ENCODE results near the gene RNPEPL1. TPM values are rescaled to one million over a fixed set of nuclear protein-coding genes. Genes with fewer than 3 reads are reported as not detected.
A peak's percentile ranks its signal among the peaks of the same experiment; 100 is the strongest.

Gene RNPEPL1, protein sequence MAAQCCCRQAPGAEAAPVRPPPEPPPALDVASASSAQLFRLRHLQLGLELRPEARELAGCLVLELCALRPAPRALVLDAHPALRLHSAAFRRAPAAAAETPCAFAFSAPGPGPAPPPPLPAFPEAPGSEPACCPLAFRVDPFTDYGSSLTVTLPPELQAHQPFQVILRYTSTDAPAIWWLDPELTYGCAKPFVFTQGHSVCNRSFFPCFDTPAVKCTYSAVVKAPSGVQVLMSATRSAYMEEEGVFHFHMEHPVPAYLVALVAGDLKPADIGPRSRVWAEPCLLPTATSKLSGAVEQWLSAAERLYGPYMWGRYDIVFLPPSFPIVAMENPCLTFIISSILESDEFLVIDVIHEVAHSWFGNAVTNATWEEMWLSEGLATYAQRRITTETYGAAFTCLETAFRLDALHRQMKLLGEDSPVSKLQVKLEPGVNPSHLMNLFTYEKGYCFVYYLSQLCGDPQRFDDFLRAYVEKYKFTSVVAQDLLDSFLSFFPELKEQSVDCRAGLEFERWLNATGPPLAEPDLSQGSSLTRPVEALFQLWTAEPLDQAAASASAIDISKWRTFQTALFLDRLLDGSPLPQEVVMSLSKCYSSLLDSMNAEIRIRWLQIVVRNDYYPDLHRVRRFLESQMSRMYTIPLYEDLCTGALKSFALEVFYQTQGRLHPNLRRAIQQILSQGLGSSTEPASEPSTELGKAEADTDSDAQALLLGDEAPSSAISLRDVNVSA
- 88.2 TPM for total RNA-seq (2021; ENCODE audit: unreplicated experiment)
- 101 TPM for polyA plus RNA-seq (2012; ENCODE audit: insufficient read length)
- percentile 49 among the genes with signal in this experiment for Bru-seq, nascent RNA
- percentile 64 among the genes with signal in this experiment for BruChase-seq, experiment 1, labeled RNA remaining after a 2-hour chase
- percentile 66 among the genes with signal in this experiment for BruChase-seq, experiment 2, labeled RNA remaining after a 6-hour chase
- long read RNA-seq, full-length matches to known transcripts = 78 of 198 reads
- long read RNA-seq, partial matches to known transcripts = 25 of 198 reads
- long read RNA-seq, other reads (novel, unspliced or antisense) = 95 of 198 reads

DNA sequence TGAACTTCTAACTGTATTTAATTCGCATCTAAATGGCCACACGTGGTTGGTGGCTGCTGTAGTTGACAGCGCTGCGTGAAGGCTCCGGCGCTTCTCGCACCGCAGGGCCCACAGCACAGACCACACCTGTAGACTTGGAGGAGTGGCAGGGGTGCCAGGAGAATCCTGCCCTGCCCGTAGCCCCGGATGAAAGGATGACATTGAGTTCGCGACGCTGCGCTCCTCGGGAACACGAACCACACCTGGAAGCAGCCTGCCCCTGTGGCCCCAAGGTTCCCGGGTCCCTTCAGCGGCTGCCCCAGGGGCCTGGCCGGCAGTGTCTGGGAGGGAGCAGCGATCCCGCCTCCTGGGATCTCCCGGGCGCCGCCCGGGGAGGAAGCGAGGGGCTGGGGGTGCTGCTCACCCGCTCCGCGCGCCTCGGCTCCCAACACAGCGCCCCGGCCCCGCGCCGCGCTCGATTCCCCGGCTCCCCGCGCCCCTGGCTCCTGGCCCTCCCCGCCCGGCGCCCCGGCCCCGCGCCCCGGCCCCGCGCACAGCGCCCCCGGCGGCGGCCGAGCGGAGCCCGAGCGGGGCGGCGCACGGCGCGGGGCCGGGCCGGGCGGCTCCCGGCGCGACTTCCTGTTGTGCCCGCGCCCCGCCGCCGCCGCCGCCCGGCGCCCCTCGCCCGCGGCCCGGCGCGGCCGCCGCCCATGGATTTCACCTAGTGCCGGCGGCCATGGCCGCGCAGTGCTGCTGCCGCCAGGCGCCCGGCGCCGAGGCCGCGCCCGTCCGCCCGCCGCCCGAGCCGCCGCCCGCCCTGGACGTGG, at the start of gene RNPEPL1:
Gene RNPEPL1 (plus strand): TSS at position 613 of the 806 bp plus-strand sequence. CDS start 103 bp downstream, at position 716.
- BruUV-seq (replicated peaks) = no TSS peak
- H3K4me1 ChIP-seq (ENCODE audit: control insufficient read depth, insufficient read depth, low read length) = peaks cover 34% of the 10 kb centered on the region
- no peaks in the 10 kb centered on the region for H3K27me3 ChIP-seq (ENCODE audit: control insufficient read depth, insufficient read depth, low read length)
- intact Hi-C loops (cut with micrococcal nuclease; ENCODE audit: unreplicated experiment) (no loop called here), in situ Hi-C loops (cut with HindIII; ENCODE audit: low pct_unique_long_range_greater_than_20kb, low sequenced_read_pairs) (no loop called here)
- H3K27ac ChIP-seq (ENCODE audit: low read length) = peak within 1 kb of the TSS; percentile 86
- ATAC-seq (peak; percentile 73), DNase-seq (ENCODE audit: low read depth, low spot score) (no peak)
- ChIA-PET CTCF (no interaction called here), POLR2A (interaction anchor here (0.9 kb wide), 1 partner anchor 7 kb away, joined by 15 read pairs; no protein-coding TSS in a partner anchor)
- no peaks in the 10 kb centered on the region for H3K36me3 ChIP-seq (ENCODE audit: control insufficient read depth, insufficient read depth, low read length)
- TF ChIP-seq SIN3A (IDR thresholded peaks at IDR 0.05; ENCODE audit: borderline replicate concordance, insufficient read depth, low read depth, low read length) (peak; percentile 67; the same call in 1 of the 2 replicates), REST (IDR thresholded peaks at IDR 0.05; ENCODE audit: insufficient read depth in 1 of 2, low read depth in 2 of 2, low read length in 1 of 2) (no peak), POLR2AphosphoS5 (IDR thresholded peaks at IDR 0.05; ENCODE audit: low read depth, low read length) (no peak)
- TF ChIP-seq, protein P1, sequence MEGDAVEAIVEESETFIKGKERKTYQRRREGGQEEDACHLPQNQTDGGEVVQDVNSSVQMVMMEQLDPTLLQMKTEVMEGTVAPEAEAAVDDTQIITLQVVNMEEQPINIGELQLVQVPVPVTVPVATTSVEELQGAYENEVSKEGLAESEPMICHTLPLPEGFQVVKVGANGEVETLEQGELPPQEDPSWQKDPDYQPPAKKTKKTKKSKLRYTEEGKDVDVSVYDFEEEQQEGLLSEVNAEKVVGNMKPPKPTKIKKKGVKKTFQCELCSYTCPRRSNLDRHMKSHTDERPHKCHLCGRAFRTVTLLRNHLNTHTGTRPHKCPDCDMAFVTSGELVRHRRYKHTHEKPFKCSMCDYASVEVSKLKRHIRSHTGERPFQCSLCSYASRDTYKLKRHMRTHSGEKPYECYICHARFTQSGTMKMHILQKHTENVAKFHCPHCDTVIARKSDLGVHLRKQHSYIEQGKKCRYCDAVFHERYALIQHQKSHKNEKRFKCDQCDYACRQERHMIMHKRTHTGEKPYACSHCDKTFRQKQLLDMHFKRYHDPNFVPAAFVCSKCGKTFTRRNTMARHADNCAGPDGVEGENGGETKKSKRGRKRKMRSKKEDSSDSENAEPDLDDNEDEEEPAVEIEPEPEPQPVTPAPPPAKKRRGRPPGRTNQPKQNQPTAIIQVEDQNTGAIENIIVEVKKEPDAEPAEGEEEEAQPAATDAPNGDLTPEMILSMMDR (IDR thresholded peaks at IDR 0.05) = no peak; the same call in 1 of the 2 replicates
- H3K9me3 ChIP-seq (ENCODE audit: control insufficient read depth, insufficient read depth, low read depth, low read length) = no peaks in the 10 kb centered on the region
- H3K4me3 ChIP-seq (ENCODE audit: low read depth in 2 of 2, low read length in 2 of 2) = peak within 1 kb of the TSS; percentile 66 to 68

DNA sequence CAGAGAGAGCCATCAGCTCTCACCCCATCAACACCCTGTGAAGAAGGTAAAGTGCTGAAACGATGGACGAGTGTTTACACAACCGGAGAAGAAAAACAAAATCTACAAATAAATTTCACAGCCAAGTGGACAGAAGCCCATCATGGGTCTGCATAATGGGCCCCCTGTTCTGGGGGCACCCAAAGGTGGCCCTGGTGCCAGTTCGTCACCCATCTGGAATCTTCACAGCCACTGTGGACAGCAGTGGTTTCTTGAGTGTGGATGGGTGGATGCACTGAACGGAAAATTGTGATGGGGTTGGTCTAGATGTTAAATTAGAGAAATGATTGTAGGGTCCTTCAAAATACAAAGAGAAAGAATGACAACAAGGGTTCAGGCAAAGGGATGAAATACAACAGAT, 49.3 kb upstream of the RNPEPL1 start:
- ATAC-seq (no peak), DNase-seq (ENCODE audit: low read depth, low spot score) (no peak)
- ChIA-PET POLR2A (no interaction called here), CTCF (no interaction called here)
- no peaks in the 10 kb centered on the region for H3K27me3 ChIP-seq (ENCODE audit: control insufficient read depth, insufficient read depth, low read length)
- no TSS peak for BruUV-seq (replicated peaks)
- intact Hi-C loops (cut with micrococcal nuclease; ENCODE audit: unreplicated experiment) = no loop called here
- in situ Hi-C loops (cut with HindIII; ENCODE audit: low pct_unique_long_range_greater_than_20kb, low sequenced_read_pairs) = no loop called here
- TF ChIP-seq, protein P1 (IDR thresholded peaks at IDR 0.05) = no peak
- TF ChIP-seq REST (IDR thresholded peaks at IDR 0.05; ENCODE audit: insufficient read depth in 1 of 2, low read depth in 2 of 2, low read length in 1 of 2) (no peak), TCF7L2 (IDR thresholded peaks at IDR 0.05; ENCODE audit: low read depth, low read length) (no peak), POLR2AphosphoS5 (IDR thresholded peaks at IDR 0.05; ENCODE audit: low read depth, low read length) (no peak), SIN3A (IDR thresholded peaks at IDR 0.05; ENCODE audit: borderline replicate concordance, insufficient read depth, low read depth, low read length) (no peak)
- H3K4me3 ChIP-seq (ENCODE audit: low read depth in 2 of 2, low read length in 2 of 2) = no peak overlapping the region
- no peak overlapping the region for H3K27ac ChIP-seq (ENCODE audit: low read length)
- no peaks in the 10 kb centered on the region for H3K4me1 ChIP-seq (ENCODE audit: control insufficient read depth, insufficient read depth, low read length)
- no peaks in the 10 kb centered on the region for H3K9me3 ChIP-seq (ENCODE audit: control insufficient read depth, insufficient read depth, low read depth, low read length)
- no peaks in the 10 kb centered on the region for H3K36me3 ChIP-seq (ENCODE audit: control insufficient read depth, insufficient read depth, low read length)
